Astrocyte (in vitro differentiated cells and primary cell): ENCODE measurements around the gene CRELD1. TPM values are rescaled to one million over a fixed set of nuclear protein-coding genes. Genes with fewer than 3 reads are reported as not detected.

Source experiments
- DNase-seq: peaks from one replicate; pipeline ENCODE4 v3.0.0-alpha.2; 2010; ENCODE audit warnings: low read depth
- FAIRE-seq: peaks from 2 replicates; lab custom pipeline; 2011; peaks lifted over from hg19 to GRCh38; lab: Jason Lieb, UNC
- H2AFZ ChIP-seq: 2 replicates; pipeline ENCODE4 v1.6.0; 2012; ENCODE audit warnings: low read depth, low read length, inconsistent platforms
- H3K27ac ChIP-seq: 2 replicates; pipeline ENCODE4 v1.5.1; 2011; ENCODE audit warnings: low read depth, low read length, inconsistent platforms
- H3K27me3 ChIP-seq: 2 replicates; pipeline ENCODE4 v1.6.0; 2011; ENCODE audit warnings: low read length, inconsistent platforms; ENCODE audit not compliant: insufficient read depth
- H3K36me3 ChIP-seq: 2 replicates; pipeline ENCODE4 v1.5.1; 2011; ENCODE audit warnings: low read length, inconsistent platforms; ENCODE audit not compliant: insufficient read depth
- H3K4me1 ChIP-seq: 2 replicates; pipeline ENCODE4 v1.5.1; 2011; ENCODE audit warnings: low read length, inconsistent platforms; ENCODE audit not compliant: insufficient read depth
- H3K4me2 ChIP-seq: 2 replicates; pipeline ENCODE4 v1.6.0; 2012; ENCODE audit warnings: low read length, inconsistent platforms
- H3K4me3 ChIP-seq: 2 replicates; pipeline ENCODE4 v1.5.1; 2011; ENCODE audit warnings: low read depth, mild to moderate bottlenecking, low read length, inconsistent platforms; ENCODE audit not compliant: insufficient read depth
- H3K79me2 ChIP-seq: 2 replicates; pipeline ENCODE4 v1.6.0; 2012; ENCODE audit warnings: mild to moderate bottlenecking, low read length, inconsistent platforms; ENCODE audit not compliant: insufficient read depth
- H3K9ac ChIP-seq: 2 replicates; pipeline ENCODE4 v1.6.0; 2012; ENCODE audit warnings: mild to moderate bottlenecking, low read length, inconsistent platforms
- H3K9me3 ChIP-seq: 2 replicates; pipeline ENCODE4 v1.5.1; 2012; ENCODE audit warnings: low read depth, mild to moderate bottlenecking, low read length, inconsistent platforms; ENCODE audit not compliant: insufficient read depth
- H4K20me1 ChIP-seq: 2 replicates; pipeline ENCODE4 v1.6.0; 2012; ENCODE audit warnings: low read length, inconsistent platforms; ENCODE audit not compliant: insufficient read depth
- H3K27ac Mint-ChIP-seq: one replicate; pipeline ENCODE4 v1.8.0; 2021; ENCODE audit warnings: mild to moderate bottlenecking, mixed read lengths; ENCODE audit not compliant: unreplicated experiment
- H3K27me3 Mint-ChIP-seq: one replicate; pipeline ENCODE4 v1.8.0; 2021; ENCODE audit warnings: low read depth, mixed read lengths; ENCODE audit not compliant: unreplicated experiment
- H3K36me3 Mint-ChIP-seq: one replicate; pipeline ENCODE4 v1.8.0; 2021; ENCODE audit warnings: low read depth, mixed read lengths; ENCODE audit not compliant: unreplicated experiment
- H3K4me1 Mint-ChIP-seq: one replicate; pipeline ENCODE4 v1.8.0; 2021; ENCODE audit warnings: low read depth, mixed read lengths; ENCODE audit not compliant: unreplicated experiment
- H3K4me3 Mint-ChIP-seq: one replicate; pipeline ENCODE4 v1.8.0; 2021; ENCODE audit warnings: mild to moderate bottlenecking, moderate library complexity, mixed read lengths; ENCODE audit not compliant: unreplicated experiment
- H3K9me3 Mint-ChIP-seq: one replicate; pipeline ENCODE4 v1.8.0; 2021; ENCODE audit warnings: mild to moderate bottlenecking, mixed read lengths; ENCODE audit not compliant: unreplicated experiment
- CTCF ChIP-seq: IDR thresholded peaks from 2 replicates; pipeline ENCODE4 v1.5.1; 2011; ENCODE audit warnings: low read depth, mild to moderate bottlenecking, inconsistent platforms, low read length, moderate library complexity; ENCODE audit not compliant: insufficient read depth
- EZH2 ChIP-seq: IDR thresholded peaks from 2 replicates; pipeline ENCODE4 v1.6.1; 2012; ENCODE audit warnings: mild to moderate bottlenecking, low read length, inconsistent platforms; ENCODE audit not compliant: insufficient read depth
- total RNA-seq: library from RNA; stranded (reverse); gene quantifications from 2 replicates; pipeline ENCODE4 v1.2.1, GENCODE V29; 2021

CRELD1 gene
- total RNA-seq, 1 donor from 2014 or later: 18.8 TPM

GRCh38 chr3:9902372-9903237, 31.0 kb upstream of the CRELD1 start, which contains the start of gene IL17RE:
TSS of gene IL17RE (plus strand) at chr3:9902848. CDS start at chr3:9902933, 85 bp downstream.
- H3K4me3 Mint-ChIP-seq: peak within 1 kb of the TSS; percentile 10
- H3K27ac Mint-ChIP-seq: peak within 1 kb of the TSS; percentile 79
- no peak for TF ChIP-seq CTCF
- TF ChIP-seq EZH2: no peak
- FAIRE-seq (no peak), DNase-seq (no peak)
- Histone ChIP-seq H3K27ac (peak within 1 kb of the TSS; percentile 11), H3K9me3 (no peaks in the 10 kb centered on the region), H3K79me2 (no peaks in the 10 kb centered on the region), H3K27me3 (no peaks in the 10 kb centered on the region), H3K36me3 (no peaks in the 10 kb centered on the region), H3K4me3 (no peak within 1 kb of the TSS), H3K4me1 (peaks cover 17% of the 10 kb centered on the region), H2AFZ (peak within 1 kb of the TSS; percentile 58), H3K4me2 (peak within 1 kb of the TSS; percentile 83), H3K9ac (peak within 1 kb of the TSS; percentile 63), H4K20me1 (peaks cover 11% of the 10 kb centered on the region)
- H3K27me3 Mint-ChIP-seq: no peaks in the 10 kb centered on the region
- H3K9me3 Mint-ChIP-seq: no peaks in the 10 kb centered on the region
- peaks cover 34% of the 10 kb centered on the region for H3K4me1 Mint-ChIP-seq
- H3K36me3 Mint-ChIP-seq: no peaks in the 10 kb centered on the region

GRCh38 chr3:9903238-9903624, 30.4 kb upstream of the CRELD1 start:
- Histone ChIP-seq H3K27ac (peak overlapping the region; percentile 11), H2AFZ (peak overlapping the region; percentile 58), H3K4me3 (no peak overlapping the region), H4K20me1 (peaks cover 9% of the 10 kb centered on the region), H3K4me2 (peak overlapping the region; percentile 83), H3K36me3 (no peaks in the 10 kb centered on the region), H3K27me3 (no peaks in the 10 kb centered on the region), H3K4me1 (peaks cover 16% of the 10 kb centered on the region), H3K79me2 (no peaks in the 10 kb centered on the region), H3K9me3 (no peaks in the 10 kb centered on the region), H3K9ac (peak overlapping the region; percentile 63)
- Mint-ChIP-seq H3K27me3 (no peaks in the 10 kb centered on the region), H3K36me3 (no peaks in the 10 kb centered on the region), H3K4me1 (peaks cover 27% of the 10 kb centered on the region), H3K9me3 (no peaks in the 10 kb centered on the region), H3K4me3 (peak overlapping the region; percentile 10), H3K27ac (peak overlapping the region; percentile 79)
- TF ChIP-seq EZH2 (no peak), CTCF (no peak)
- FAIRE-seq (no peak), DNase-seq (no peak)

DNA sequence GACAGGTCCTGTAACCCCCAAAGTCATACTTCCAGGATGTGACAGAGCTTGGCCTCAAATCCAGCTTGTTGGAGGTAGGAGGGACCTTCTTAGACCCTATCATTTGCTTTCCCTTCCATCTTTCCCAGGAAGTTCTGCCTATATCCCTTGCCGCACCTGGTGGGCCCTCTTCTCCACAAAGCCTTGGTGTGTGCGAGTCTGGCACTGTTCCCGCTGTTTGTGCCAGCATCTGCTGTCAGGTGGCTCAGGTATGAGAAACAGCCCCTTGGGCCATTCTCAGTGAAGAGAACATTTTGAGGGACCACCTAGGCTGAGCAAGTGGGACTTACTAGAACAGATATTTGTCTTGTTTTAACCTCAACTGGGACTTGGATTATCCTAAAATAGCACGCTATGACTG, 29.7 kb upstream of the CRELD1 start:
- H2AFZ ChIP-seq: no peak overlapping the region

More for the DNA sequence above, 29.7 kb upstream of the CRELD1 start:
- TF ChIP-seq CTCF (no peak), EZH2 (no peak)
- Histone ChIP-seq H3K4me2 (peak overlapping the region; percentile 83), H3K27ac (no peak overlapping the region), H3K9ac (no peak overlapping the region), H3K79me2 (no peaks in the 10 kb centered on the region), H4K20me1 (peaks cover 3% of the 10 kb centered on the region), H3K27me3 (no peaks in the 10 kb centered on the region), H3K4me1 (peaks cover 16% of the 10 kb centered on the region), H3K36me3 (no peaks in the 10 kb centered on the region), H3K4me3 (no peak overlapping the region), H3K9me3 (no peaks in the 10 kb centered on the region)
- H3K27me3 Mint-ChIP-seq: no peaks in the 10 kb centered on the region
- peaks cover 23% of the 10 kb centered on the region for H3K4me1 Mint-ChIP-seq
- DNase-seq: no peak
- H3K4me3 Mint-ChIP-seq: no peak overlapping the region
- H3K36me3 Mint-ChIP-seq: no peaks in the 10 kb centered on the region
- peak overlapping the region; percentile 79 for H3K27ac Mint-ChIP-seq
- no peaks in the 10 kb centered on the region for H3K9me3 Mint-ChIP-seq
- FAIRE-seq: no peak
